ENCODE measurements around the gene AAK1.
"Not testable (repeated sequence)": the region's sequence is repeated elsewhere in the genome, so short reads cannot be mapped to it uniquely, and the experiment has no call there.

The AAK1 gene

GRCh38 chr2:69436938-69437750 lies 206.4 kb downstream of the AAK1 start, which contains the start of gene NFU1:
NFU1 (minus strand) TSS chr2:69437435; CDS start chr2:69437422, 13 bp downstream.
- DNase-seq = peak; percentile 92 to 98 (median 97)

GRCh38 chr2:69436596-69436937 lies 207.0 kb downstream of the AAK1 start:
- DNase-seq = no peak

- DNase-seq = no peak
Observed at GRCh38 chr2:69434753-69435152, 208.8 kb downstream of the AAK1 start.

- no peak for DNase-seq
Observed at GRCh38 chr2:69429491-69430183, 213.9 kb downstream of the AAK1 start.

GRCh38 chr2:69428981-69429380 lies 214.6 kb downstream of the AAK1 start:
- no peak for DNase-seq

GRCh38 chr2:69424419-69424818 lies 219.1 kb downstream of the AAK1 start:
- DNase-seq = no peak

- DNase-seq = no peak
Observed at GRCh38 chr2:69422198-69422597, 221.3 kb downstream of the AAK1 start.

GRCh38 chr2:69419111-69419510 lies 224.4 kb downstream of the AAK1 start:
- not testable (repeated sequence) for DNase-seq

- DNase-seq = no peak
Observed at GRCh38 chr2:69416147-69416546, 227.4 kb downstream of the AAK1 start.
